ENCODE measurements around the gene TPGS1.

TPGS1 gene

GRCh38 chr19:507286-508203, at the start of gene TPGS1:
Gene TPGS1, plus strand, starts transcription at chr19:507497. Its CDS starts 10 bp downstream, at chr19:507507.
- TF ChIP-seq CREB1 (IDR thresholded peaks at IDR 0.05; ENCODE audit: low read depth) (peak; percentile 59), NFIC (IDR thresholded peaks at IDR 0.05) (peak; percentile 77), RAD21 (IDR thresholded peaks at IDR 0.05; ENCODE audit: low read depth) (no peak), MAX (IDR thresholded peaks at IDR 0.05) (no peak; the same call in 1 of the 2 replicates), EGR1 (IDR thresholded peaks at IDR 0.05) (peak; percentile 99), REST (IDR thresholded peaks at IDR 0.05; ENCODE audit: low read depth) (no peak), TCF12 (IDR thresholded peaks at IDR 0.05; ENCODE audit: low read depth) (peak; percentile 69), CEBPB (IDR thresholded peaks at IDR 0.05) (no peak), YY1 (IDR thresholded peaks at IDR 0.05; ENCODE audit: low read depth) (peak; percentile 100), TAF1 (IDR thresholded peaks at IDR 0.05; ENCODE audit: low read depth) (peak; percentile 97), TEAD4 (IDR thresholded peaks at IDR 0.05) (no peak)

- TF ChIP-seq TAF1 (IDR thresholded peaks at IDR 0.05; ENCODE audit: low read depth) (no peak), CREB1 (IDR thresholded peaks at IDR 0.05; ENCODE audit: low read depth) (no peak), YY1 (IDR thresholded peaks at IDR 0.05; ENCODE audit: low read depth) (no peak), USF1 (IDR thresholded peaks at IDR 0.05) (no peak), TCF12 (IDR thresholded peaks at IDR 0.05; ENCODE audit: low read depth) (no peak), NFIC (IDR thresholded peaks at IDR 0.05) (no peak), CEBPB (IDR thresholded peaks at IDR 0.05) (no peak), MAX (IDR thresholded peaks at IDR 0.05) (no peak), RAD21 (IDR thresholded peaks at IDR 0.05; ENCODE audit: low read depth) (no peak), EGR1 (IDR thresholded peaks at IDR 0.05) (no peak), ZBTB7A (IDR thresholded peaks at IDR 0.05; ENCODE audit: low read depth) (no peak), FOXM1 (IDR thresholded peaks at IDR 0.05; ENCODE audit: borderline replicate concordance, low read depth) (no peak)
Measured at GRCh38 chr19:457636-458035, 49.7 kb upstream of the TPGS1 start.

DNA sequence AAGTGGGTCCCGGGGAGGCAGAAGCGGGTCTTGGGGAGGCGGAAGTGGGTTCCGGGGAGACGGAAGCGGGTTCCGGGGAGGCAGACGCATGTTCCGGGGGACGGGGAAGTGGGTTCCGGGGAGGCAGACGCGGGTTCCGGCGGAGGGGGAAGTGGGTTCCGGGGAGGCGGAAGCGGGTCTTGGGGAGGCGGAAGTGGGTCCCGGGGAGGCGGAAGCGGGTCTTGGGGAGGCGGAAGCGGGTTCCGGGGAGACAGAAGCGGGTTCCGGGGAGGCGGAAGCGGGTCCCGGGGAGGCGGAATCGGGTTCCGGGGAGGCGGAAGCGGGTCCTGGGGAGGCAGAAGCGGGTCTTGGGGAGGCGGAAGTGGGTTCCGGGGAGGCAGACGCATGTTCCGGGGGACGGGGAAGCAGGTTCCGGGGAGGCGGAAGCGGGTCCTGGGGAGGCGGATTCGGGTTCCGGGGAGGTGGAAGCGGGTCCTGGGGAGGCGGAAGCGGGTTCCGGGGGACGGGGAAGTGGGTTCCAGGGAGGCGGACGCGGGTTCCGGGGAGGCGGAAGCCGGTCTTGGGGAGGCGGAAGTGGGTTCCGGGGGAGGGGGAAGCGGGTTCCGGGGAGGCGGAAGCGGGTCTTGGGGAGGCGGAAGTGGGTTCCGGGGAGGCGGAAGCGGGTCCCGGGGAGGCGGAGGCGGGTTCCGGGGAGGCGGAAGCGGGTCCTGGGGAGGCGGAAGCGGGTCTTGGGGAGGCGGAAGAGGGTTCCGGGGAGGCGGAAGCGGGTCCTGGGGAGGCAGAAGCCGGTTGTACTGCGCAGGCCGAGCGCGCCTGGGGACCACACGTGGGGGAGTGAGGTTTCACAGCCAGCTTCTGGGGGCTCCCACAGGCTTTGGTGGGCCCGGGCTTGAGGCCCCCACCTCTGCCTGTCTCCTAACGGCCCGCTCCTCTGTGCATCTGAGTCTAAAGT, 48.9 kb upstream of the TPGS1 start:
- no peak for TF ChIP-seq TEAD4 (IDR thresholded peaks at IDR 0.05)
- no peak for TF ChIP-seq CEBPB (IDR thresholded peaks at IDR 0.05)
- no peak for TF ChIP-seq EGR1 (IDR thresholded peaks at IDR 0.05)
- TF ChIP-seq CREB1 (IDR thresholded peaks at IDR 0.05; ENCODE audit: low read depth): no peak
- no peak for TF ChIP-seq EP300 (IDR thresholded peaks at IDR 0.05; ENCODE audit: borderline replicate concordance)
- TF ChIP-seq MAX (IDR thresholded peaks at IDR 0.05): no peak
- TF ChIP-seq NFIC (IDR thresholded peaks at IDR 0.05): no peak
- no peak for TF ChIP-seq USF1 (IDR thresholded peaks at IDR 0.05)
- no peak for TF ChIP-seq FOXM1 (IDR thresholded peaks at IDR 0.05; ENCODE audit: borderline replicate concordance, low read depth)
- TF ChIP-seq RAD21 (IDR thresholded peaks at IDR 0.05; ENCODE audit: low read depth): no peak
- no peak for TF ChIP-seq ZBTB7A (IDR thresholded peaks at IDR 0.05; ENCODE audit: low read depth)

DNA sequence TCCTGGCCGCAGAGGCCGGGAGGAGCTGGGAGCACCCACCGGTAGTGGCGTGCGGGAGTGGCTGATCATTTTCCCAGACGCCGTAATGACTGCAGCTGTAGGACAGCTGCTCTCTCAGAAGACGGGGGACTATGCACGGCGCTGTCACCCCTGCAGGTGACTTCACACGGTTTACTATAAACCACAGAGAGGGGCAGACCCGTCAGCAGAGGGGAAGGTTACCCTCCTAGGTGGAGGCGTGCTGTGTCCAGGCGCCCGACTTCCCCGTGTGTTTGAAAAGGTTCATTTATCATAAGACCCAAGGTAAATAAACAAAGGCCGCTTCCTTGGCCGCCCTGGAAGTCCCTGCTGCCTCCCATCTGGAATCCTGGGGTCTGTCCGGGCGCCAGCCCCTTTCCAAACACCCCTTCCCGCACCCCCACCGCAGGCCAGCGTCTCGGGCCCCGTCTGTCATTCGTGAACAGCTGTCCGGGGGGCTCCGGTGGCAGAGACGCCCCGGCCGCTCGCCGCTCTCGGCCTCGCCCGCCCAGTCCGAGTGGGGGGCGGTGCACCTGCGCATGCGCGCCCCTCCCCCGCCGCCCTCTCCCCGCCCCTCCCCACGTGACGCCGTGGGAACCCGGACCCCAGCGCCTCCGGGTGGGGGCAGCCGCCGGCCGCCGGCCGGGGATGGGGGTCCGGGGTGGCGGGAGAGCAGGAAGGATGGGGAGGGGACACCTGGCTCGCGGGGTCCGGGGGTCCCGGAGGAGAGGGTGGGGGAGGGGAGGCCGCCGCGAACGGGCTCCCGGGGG, 47.4 kb upstream of the TPGS1 start:
- TF ChIP-seq CEBPB (IDR thresholded peaks at IDR 0.05) (no peak), NFIC (IDR thresholded peaks at IDR 0.05) (no peak), TAF1 (IDR thresholded peaks at IDR 0.05; ENCODE audit: low read depth) (peak; percentile 51; the same call in 1 of the 2 replicates), EGR1 (IDR thresholded peaks at IDR 0.05) (0 out of 2 replicates have a peak, but pooled peaks have one; percentile 9), ZBTB7A (IDR thresholded peaks at IDR 0.05; ENCODE audit: low read depth) (peak; percentile 66; the same call in 1 of the 2 replicates), USF1 (IDR thresholded peaks at IDR 0.05) (peak; percentile 91)
